GM19328 (cell line): ENCODE results near the gene DNAH17.

ENCODE experiments used
- ATAC-seq: cut with Tn5 transposase; IDR thresholded peaks from one replicate; pipeline ENCODE4 v1.9.1; 2021; ENCODE audit warnings: mild to moderate bottlenecking, moderate library complexity; ENCODE audit not compliant: unreplicated experiment

DNAH17 gene

DNA sequence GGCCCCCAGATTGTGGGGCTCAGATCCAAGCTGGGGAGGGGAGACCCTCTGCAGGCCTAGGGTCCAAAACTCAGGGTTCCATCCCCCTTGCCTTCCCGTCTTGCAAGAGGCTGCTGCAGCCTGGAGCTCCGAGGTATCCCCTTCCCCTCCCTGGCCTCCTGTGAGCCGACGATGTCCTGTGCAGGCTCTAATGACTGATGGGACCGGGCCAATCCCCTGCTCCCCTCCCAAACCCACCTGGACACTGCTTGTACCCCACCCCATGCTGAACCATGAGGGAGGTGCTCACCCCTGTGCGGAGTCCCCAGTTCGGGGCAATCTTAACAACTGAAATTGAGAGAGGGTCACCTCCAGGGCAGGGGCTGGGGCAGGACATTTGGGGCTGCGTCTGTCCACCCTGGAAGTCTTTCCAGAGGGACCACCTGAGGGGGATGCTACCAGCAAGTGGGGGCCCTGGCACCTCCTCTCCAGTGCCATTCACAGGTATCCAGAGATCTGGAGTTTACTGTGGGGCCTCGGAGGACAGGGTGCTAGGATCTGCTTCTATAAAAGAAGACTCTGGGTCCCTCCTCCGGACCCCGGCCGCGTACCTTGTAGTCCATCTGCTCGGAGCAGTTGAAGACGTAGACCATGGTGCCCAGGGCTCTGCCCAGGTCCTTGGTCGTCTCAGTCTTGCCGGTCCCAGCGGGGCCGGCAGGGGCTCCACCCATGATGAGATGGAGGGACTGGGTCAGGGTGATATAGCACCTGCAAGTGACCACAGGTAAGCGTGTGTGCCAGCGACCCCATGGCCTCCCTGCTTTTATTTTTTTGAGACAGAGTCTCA lies 77.3 kb downstream of the DNAH17 start:
- ATAC-seq: no peak

DNA sequence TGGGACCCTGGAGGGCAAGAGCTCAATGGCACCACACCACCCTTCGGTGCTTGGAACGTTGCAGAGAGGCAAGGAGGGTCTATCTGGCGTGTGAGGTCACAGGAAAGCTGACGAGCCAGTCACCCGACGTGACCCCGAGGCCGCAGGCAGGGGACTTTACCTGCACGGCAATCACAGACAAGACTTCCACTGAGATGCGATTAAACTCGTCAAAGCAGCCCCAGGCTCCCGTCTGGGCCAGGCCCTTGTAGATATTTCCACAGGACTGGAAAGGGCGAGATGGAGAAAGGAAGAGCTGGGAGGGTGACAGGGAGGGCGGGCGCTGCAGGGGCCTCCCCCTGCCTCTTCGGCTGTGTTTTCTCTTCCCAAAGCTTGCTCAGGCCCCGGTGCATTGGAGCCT lies 78.3 kb downstream of the DNAH17 start:
- ATAC-seq: no peak

DNA sequence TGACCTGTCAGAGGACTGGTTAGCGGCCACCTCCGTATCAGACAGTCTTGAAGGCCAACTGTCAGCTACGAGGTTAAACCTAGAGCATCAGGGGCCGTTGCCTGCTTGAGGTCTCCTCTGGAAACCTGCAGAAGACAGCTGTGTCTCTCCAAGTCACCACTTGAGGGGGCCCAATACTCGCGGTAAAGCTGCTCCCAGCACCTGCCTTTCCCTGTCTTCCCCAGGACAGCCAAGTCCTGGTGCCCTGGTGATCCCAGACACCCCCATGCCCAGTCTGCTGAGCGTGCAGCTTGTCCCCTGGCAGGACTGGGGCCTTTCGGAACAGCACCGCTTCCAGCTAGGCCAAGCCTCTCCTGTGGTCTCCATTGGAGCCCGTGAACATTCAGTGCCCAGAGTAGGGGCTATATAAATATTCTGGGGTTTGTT lies 80.1 kb downstream of the DNAH17 start:
- no peak for ATAC-seq

DNA sequence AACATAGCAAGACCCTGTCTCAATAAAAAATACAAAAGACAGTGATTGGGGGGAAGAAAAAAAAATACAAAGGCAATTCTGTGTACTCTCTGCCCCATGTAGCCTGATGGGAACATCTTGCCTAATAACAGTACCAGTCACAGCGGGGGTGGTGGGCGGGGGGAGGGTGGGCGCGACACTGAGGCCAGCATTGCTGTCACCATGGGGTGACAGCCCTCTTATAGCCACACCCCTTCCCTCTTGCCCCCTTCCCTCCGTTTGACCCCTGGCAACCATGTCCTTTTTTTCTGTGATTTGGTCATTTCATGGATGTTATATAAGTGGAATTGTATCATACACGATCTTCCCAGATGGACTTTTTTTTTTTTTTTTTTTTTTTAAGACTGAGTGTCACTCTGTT lies 80.9 kb downstream of the DNAH17 start:
- no peak for ATAC-seq

DNA sequence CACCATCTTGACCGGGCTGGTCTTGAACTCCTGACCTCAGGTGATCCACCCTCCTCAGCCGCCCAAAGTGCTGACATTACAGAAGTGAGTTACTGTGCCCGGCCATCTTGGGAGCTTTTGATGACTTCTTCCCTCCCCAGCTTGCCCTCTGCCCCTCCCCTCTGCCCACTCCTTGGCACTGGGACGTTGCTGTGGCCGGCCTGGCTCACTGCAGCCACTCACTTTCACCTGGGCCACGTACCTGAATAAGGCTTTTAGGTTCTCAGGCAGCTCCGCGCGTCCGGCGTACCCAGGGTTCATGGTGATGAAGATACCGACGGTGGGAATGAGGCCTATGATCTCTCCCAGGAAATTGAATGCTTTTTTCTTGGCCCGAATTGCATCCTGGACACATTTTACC lies 81.6 kb downstream of the DNAH17 start:
- ATAC-seq: no peak

DNA sequence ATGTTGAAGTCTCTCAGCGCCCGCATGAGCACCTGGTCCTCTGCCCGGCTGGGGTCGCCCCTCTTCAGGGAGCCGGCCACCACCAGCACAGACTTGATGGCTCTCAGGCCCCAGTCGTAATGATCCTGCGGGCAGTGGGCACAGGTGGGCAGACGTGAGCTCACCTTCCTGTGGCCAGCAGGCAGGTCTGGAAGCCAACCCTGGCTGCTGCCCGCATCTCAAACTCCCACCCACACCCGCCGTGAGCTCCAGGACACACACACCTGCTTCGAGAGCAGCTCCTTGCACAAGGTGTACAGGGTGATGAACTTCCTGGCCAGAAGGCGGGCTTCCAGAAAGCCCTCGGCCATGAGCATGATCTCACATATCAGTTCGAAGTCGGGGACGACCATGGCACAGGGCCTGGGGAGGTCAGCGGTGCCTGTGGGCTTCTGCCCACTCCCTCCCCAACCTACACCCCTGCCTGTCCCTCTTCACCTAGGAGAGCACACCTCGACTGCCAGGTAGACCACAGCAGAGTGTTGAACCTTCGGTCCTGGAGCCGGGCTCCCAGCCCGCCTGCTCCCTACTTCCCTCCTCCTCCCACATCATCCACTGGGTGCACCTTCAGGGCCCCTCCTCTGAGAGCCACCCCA lies 82.4 kb downstream of the DNAH17 start:
- no peak for ATAC-seq

DNA sequence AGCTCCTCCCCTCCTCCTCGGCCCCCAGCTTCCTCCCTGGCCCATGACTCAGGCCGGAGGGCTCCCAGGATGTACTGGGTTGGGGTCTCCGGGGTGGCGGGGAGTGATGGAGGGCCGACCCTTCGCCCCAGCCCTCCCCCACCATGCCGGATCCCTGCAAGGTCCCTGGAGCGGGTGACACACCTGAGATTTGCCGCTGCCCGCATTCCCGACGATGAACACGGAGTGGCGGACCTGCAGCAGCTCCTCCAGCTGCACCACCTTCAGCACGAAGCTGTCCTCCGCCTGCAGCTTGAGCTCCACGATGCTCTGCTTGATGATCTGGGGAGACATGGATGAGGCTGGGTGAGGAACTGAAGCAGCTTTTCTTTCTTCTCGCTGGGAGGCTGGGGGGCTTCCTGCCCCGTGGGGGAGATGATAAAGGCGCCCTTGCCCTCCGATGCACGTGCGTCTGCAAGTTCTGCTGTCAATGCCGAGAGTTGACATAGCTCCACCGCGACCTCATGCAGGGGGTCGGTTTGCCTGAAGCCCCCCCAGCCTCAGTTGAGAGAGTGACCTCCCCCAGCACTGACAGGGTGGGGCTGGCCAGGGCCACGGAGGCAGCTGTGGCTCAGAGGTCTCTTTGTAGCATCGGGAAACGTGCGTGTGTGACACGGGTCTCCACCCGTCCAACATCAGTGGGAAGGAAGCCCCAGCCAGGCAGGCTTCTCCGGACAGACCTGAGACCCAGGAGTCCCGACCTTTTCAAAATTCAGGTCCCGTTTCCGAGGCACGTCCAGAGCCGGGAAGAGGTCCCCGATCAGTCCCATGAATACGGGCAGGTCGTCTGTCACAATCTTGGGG lies 83.1 kb downstream of the DNAH17 start:
- no peak for ATAC-seq

DNA sequence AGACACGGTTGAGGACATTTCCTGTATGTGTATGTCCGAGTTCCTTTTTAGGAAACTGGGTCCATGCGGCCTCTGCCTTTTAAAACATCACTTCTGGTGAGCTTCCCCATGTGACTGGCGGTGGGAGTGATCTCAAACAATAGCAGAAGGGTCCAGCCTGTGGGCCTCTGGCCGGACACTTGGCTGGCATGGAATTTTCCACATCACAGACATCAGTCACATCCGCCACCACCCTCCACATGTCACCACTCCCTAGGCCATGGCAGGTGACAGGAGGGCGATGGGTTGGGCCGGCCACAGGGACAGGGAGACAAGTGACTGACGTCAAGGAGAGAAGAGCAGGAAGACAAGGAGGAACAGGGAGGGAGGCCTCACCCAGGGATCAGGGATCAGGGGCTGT lies 83.7 kb downstream of the DNAH17 start:
- ATAC-seq: no peak

DNA sequence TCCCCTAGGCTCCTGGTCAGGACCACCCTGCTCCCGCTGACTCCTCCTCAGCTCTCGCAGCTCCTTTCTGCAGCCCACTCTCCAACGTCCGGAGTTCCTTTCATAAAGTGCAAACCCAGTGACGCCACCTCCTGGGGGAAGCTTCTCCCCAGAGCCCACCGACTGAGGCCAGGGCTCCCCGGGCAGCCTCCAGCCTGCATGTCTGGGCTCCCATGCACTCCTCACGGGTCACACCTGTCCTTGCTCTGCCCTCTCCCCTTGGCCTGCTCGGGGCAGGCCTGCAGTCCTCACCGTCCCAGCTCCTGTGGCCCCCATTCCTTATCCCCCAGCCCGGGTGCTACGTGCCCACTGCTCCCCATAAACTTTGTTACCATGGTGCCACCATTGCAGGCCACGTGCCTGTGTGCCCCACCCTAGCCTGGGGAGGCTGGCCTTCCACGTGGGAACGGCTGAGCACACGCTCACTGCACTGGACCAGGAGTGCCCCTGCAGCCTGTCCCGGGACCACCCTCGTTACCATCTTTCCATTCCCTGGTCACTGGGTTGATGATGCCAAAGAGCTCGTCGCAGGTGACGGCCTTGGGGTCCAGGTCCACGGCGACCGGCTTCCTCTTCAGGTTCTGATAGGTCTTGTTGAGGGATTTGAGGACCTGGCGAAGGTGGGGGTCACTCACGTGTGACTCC lies 84.9 kb downstream of the DNAH17 start:
- ATAC-seq: no peak

DNA sequence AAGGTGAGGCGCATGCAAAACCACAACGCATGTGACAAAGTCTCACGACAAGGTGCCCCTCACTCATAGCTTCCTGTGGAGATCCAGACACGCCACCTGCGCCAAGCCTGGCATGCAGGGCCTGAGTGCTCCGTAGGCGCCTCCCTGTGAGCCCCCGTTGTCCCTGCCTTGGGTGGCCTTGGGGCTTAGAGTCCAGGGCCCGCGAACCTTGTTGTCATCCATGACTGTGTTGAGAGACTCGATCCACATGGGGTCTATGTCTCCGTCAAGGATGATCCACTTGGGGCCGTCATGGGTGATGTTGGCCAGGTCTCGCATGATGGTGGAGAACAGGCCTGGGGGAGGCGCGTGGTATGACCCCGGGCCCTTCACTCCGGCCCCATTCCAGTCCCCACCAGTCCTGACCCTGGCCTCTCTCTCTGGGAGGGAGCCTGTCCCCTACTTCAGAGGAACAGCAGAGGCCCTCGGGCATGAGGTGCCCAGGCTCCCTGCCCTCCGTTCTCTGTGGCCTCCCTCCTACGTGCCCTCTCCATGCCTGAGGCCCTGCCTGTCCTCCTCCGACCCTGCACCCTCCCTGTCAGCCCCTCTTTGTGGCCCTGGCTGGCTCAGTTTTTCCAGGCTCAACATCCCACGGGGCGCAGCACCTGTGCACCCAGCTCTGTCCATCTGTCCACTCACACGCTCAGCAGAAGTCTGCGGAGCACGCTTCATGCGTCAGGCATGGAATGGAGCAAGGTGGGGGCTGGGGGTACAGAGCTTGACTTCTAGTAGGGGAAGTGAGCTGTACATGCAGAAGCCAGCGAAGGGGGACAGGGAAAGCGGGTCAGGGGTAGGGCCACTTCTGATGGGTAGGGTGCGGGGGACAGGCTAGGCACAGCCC lies 85.7 kb downstream of the DNAH17 start:
- ATAC-seq: no peak

DNA sequence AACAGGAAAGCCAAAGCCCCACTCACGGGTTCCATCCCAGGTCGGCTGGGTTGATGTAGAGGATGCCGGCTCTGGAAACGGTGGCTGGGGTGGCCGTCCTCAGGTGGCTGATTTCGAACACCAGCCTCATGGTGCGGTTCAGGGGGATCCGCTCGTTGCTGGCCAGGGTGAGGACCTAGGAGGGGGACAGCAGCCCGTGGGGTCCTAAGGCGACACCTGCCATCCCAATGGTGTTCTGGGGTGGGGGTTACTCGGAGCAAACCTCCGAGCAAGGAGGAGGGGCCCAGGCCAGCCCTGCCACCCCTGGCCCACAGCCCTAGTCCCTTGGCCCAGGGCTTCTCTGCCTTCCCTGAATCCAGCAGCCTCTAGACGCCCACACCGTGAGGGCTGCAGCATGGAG lies 86.5 kb downstream of the DNAH17 start:
- ATAC-seq: no peak

DNA sequence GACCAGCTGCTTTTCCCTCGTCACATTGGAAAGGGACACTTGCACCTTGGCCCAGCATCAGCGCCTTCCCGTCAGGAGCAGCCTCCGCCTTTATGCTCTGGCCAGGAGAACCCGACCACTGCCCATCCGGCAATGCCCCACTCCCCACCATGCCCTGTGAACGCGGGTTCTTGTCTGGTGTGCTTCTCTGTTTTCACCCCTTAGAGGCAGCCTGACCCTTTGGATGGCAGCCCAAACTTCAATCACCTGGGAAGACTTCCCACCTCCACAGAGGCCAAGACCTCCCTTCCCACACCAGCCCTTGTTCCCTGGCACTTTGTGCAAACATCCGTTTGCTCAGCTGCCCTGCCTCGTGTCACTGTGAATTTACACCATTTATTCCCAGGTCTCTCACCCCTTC lies 87.0 kb downstream of the DNAH17 start:
- ATAC-seq: no peak

DNA sequence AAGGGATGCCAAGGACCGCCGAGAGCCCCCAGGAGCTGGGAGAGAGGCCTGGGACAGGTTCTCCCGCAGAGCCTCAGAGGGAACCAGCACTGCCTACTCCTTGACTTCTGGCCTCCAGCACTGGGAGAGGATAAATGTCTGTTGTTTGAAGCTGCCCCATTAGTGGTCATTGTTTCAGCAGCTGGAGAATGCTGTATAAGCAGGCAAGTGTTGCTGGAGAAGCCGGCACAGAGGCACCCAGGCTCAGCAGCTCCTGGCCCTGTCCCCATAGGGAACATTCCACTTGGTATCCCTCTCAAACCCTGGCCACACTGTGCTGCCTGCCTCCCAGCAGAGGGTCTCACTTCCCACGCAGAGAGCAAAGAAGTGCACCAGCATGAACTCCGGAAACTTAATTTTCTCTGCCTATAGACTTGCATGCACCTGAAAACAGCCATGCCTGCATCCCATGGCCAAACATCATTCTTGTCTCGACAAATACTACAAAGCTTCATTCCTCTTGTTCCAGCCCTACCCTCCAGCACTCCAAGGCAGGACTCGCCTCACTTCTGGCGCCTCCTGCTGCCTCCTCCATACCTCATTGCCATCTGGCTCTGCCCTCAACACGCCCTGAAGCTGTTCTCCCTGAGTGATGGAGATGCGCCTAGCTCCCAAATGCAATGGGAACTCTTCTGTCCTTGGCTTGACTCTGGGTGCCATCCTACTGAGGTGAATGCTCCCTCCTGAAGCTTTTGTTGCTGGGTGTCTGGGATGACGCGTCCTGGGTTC lies 88.1 kb downstream of the DNAH17 start:
- no peak for ATAC-seq

DNA sequence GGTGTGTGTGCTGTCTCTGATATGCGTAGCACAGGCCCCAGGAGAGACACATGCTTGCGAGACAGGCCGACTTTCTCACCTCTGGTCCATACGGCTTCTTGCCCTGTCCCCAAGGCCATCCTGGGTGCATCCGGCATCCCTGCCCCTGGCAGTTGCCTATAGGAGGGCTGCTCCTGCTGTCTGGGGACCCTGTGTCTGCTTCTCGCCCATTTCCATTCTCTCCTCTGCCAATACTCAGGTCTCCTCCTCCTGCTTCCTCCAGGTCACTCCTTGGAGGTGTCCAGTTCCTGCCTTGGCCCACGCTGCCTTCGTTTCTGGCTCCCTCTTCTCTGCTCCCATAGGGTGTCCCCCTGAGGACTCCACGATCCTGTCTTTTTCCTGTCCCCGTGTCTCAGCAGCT lies 89.0 kb downstream of the DNAH17 start:
- ATAC-seq: no peak

DNA sequence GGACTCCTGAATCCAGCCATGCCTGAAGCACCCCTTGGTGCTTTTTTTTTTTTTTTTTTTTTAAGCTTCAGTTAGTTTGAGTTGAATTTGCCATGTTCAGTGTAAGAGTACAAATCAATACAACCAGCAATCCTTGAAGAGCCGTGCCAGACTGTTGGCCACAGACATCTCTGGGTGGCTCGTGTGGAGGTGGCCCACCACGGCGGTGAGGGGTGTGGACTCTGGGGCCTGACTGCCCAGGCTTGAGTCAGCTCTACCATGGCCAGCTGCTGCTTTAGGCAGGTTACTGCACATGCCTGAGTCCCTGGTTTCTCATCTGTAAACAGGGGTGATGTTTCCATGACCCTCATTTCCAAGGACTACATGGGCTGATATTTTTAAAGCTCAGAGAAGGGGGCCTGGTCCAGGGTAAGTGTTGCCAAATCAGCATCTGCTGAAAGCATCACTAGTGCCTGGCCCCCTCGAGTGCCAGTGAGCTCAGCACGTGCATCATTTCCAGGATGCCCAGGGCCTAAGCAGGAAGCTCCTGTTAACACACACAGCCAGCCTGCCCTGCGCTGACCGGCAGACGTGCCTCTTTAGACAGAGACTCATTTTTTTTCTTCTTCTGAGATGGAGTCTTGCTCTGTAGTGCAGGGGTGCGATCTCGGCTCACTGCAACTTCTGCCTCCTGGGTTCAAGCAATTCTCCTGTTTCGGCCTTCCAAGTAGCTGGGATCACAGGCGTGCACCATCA lies 90.1 kb downstream of the DNAH17 start:
- ATAC-seq: no peak

DNA sequence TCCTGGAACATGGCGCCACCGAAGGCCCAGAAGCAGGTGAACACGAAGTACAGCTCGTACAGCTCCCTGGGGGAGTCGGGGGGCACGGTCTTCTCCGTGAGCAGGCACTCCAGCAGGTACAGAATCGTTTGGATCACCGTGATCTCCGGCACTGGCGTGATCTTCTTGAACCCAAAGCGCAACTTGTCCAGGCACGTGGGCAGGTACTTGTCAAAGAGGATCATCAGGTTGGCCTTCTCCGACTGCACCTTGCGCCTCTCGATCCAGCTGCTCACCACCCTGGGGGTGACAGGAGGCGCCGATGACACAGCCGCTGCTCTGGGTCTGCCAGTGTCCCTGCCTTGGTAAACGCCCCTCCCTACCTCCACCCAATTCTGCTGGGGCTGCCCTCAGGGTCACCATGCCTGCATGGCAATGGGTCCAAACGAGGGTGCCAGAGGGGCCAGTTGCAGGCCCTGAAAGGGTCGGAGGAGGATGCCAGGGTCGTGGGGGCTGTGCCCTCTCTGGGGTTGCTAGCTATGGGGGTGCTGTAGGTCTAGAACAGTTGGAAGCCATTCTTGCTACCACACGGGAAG lies 90.9 kb downstream of the DNAH17 start:
- ATAC-seq: no peak

DNA sequence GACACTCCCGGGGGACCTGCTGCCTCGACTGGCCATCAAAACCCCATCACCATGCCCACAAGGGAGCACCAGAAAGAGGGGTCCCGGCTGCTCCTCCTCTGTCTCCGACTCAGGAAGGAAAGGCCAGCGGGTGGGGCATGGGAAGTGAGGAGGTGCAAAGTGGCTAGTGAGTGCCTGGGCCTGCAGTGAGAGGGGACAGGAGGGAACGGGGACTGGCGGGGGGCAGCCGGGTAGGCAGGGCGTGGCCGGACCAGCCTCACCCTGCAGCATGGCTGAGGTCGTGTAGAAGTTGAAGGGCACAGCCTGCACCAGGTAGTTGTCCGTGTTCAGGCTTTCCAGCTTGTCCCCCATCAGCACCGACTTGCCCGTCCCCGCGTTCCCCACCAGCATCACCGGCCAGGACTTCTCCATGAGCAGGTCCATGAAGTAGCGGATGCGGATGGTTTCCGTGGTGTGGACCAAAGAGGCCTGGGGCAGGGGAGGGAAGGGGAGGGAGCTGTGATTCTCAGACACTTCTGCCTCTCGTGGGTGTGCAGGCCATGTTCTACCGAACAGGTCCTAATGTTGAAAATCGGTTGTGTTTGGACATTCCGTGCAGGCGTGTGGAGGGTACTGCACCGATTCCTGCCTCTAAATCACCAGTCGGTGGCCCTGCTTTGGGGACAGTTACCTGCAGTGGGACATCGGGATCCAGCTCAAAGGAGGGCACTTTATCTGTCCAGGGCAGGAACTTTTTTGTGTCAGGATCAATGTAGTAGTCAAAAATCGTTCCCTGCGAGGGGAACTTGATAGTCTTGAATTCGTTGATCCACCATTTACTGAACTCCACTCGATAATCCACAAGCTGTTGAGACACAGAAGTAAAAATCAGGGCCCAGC lies 91.7 kb downstream of the DNAH17 start:
- ATAC-seq: no peak
